SK-N-SH (cell line): ENCODE measurements around the gene CYBC1.

ENCODE experiments used
- EZH2phosphoT487 ChIP-seq: fragments of 200-600 bp; sonication (generic); IDR thresholded peaks from 2 replicates; pipeline ENCODE4 v1.6.1; 2017; ENCODE audit warnings: low read depth, mixed run types, mild to moderate bottlenecking, antibody characterized with exemption, moderate library complexity, borderline replicate concordance
- GABPA ChIP-seq: IDR thresholded peaks from 2 replicates; pipeline ENCODE4 v1.4.0; 2012; ENCODE audit warnings: low read depth, mild to moderate bottlenecking
- POLR2AphosphoS5 ChIP-seq: IDR thresholded peaks from 2 replicates; pipeline ENCODE4 v1.6.1; 2012; ENCODE audit warnings: low read depth, low read length
- TF ChIP-seq, protein P1 (sequence below): fragments of 200-600 bp; sonication (generic); IDR thresholded peaks from 2 replicates; pipeline ENCODE4 v1.6.1; 2017; ENCODE audit warnings: antibody characterized with exemption, mild to moderate bottlenecking, moderate library complexity

DNA sequence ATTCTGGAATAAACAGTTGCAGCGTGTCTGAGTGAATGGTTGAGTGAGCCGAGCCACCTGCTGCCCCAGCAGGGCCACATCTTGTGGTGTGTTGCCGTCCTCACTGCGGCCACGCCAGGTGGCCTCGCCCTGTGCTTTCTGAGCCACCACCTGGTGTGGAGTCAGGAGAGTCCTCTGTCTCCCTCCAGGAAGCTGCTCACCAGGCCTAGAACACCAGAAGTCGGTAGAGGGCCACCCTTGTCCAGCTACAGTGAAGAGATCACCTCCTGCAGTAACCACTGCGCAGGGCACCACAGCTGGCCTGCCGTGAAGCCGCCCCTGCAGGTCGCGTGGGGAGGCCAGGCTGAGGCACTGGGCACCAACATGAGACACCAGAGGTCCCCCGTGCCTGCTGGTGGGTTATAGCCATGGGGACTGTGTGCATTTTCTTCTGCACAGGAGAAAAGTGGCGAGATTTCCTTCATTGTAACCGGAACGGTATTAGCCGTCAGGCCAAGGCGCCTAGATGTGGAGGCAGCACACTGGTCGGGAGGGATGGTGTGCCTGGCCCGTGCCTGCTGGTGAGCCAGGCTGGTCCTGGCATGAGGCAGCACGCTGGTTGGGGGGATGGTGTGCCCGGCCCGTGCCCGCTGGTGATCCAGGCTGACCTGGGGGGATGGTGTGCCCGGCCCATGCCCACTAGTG is 40.1 kb upstream of the CYBC1 start:
- TF ChIP-seq GABPA (no peak), EZH2phosphoT487 (no peak), POLR2AphosphoS5 (no peak)
- TF ChIP-seq, protein P1, sequence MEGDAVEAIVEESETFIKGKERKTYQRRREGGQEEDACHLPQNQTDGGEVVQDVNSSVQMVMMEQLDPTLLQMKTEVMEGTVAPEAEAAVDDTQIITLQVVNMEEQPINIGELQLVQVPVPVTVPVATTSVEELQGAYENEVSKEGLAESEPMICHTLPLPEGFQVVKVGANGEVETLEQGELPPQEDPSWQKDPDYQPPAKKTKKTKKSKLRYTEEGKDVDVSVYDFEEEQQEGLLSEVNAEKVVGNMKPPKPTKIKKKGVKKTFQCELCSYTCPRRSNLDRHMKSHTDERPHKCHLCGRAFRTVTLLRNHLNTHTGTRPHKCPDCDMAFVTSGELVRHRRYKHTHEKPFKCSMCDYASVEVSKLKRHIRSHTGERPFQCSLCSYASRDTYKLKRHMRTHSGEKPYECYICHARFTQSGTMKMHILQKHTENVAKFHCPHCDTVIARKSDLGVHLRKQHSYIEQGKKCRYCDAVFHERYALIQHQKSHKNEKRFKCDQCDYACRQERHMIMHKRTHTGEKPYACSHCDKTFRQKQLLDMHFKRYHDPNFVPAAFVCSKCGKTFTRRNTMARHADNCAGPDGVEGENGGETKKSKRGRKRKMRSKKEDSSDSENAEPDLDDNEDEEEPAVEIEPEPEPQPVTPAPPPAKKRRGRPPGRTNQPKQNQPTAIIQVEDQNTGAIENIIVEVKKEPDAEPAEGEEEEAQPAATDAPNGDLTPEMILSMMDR, result no peak
